Measurements from ENCODE around the gene ROCK2.
"Not testable (repeated sequence)": the region's sequence is repeated elsewhere in the genome, so short reads cannot be mapped to it uniquely, and the experiment has no call there.

ROCK2 gene

GRCh38 chr2:11340717-11341116 lies 3.7 kb downstream of the ROCK2 start:
- DNase-seq (ENCODE audit: low spot score): no peak

DNA sequence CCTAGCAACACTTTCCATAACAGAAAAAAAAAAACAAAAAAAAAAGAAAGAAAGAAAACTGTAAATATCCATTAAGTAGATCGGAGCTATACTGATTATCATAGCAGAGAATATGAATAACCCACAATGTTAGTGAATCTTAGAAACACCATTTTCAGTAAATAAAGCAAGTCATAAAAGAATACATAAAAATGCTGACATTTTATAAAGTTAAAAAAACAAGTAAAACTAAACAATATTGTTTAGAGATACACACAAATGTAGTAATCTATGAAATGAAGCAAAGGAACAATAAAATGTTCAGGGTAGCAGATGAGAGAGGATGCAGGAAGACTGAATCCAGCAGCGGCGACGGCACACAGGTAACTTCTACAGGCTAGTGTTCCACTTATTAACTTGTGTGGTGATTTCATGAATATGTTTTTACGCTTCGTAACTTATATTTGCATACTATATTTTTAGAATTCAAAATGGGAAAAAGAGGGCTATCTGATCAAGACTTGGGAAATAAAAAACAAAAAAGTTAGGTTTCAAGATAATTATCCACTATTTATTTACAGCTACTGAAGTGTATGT lies 4.8 kb downstream of the ROCK2 start:
- no peak for DNase-seq (ENCODE audit: low spot score)

GRCh38 chr2:11338580-11338979 lies 5.9 kb downstream of the ROCK2 start:
- DNase-seq (ENCODE audit: low spot score): no peak

GRCh38 chr2:11337909-11338308 lies 6.5 kb downstream of the ROCK2 start:
- DNase-seq (ENCODE audit: low spot score): no peak

- DNase-seq (ENCODE audit: low spot score): no peak
These were observed 8.2 kb downstream of the ROCK2 start for GRCh38 chr2:11336189-11336588.

DNA sequence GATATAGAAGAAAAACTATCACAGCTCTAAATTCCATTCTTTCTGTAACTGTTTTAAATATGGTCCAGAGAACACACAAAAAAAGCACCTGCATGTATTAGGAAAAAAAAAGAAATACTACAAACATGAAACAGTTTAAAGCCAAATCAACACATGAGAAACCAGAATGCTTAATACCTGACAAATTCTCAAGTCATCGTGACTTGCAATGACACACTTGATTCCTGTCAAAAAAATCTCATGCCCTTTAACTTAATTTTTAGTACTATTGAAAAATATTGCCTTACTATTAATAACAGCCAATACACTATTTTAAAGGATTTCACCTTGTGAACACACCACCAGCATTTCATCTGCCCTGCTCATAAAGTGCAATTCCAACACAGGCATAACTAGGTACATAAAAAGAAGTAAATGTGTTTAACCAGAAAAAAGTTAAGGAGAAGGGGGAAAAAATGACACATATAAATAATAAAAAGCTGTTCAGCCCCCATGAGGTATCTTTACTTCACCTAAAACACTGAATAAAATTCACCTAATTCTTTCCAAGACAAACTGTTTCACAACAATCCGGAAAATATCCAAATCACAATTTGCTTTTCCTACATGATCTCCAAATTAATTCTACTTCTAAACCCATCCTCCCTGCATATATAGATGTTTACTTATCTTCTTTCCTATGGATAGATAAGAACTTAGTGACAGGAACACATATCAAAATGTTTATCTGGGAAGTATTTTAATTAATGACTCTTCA lies 10.8 kb downstream of the ROCK2 start:
- DNase-seq (ENCODE audit: low spot score): no peak

DNA sequence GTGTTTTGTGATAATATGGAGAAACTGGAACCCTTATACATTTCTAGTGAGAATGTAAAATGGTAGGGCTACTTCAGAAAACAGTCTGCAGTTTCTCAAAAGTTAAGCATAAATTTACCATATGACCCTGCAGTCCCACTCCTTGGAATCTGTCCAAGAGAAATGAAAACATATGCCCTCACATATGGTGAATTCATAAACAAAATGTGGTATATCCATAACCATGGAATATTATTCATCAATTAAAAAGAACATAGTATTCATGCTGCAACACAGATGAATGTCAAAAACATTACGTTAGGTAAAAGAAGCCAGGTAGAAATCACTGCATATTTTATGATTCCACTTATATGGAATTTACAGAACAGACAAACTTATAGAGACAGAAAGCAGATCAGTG lies 11.8 kb downstream of the ROCK2 start:
- no peak for DNase-seq (ENCODE audit: low spot score)

DNA sequence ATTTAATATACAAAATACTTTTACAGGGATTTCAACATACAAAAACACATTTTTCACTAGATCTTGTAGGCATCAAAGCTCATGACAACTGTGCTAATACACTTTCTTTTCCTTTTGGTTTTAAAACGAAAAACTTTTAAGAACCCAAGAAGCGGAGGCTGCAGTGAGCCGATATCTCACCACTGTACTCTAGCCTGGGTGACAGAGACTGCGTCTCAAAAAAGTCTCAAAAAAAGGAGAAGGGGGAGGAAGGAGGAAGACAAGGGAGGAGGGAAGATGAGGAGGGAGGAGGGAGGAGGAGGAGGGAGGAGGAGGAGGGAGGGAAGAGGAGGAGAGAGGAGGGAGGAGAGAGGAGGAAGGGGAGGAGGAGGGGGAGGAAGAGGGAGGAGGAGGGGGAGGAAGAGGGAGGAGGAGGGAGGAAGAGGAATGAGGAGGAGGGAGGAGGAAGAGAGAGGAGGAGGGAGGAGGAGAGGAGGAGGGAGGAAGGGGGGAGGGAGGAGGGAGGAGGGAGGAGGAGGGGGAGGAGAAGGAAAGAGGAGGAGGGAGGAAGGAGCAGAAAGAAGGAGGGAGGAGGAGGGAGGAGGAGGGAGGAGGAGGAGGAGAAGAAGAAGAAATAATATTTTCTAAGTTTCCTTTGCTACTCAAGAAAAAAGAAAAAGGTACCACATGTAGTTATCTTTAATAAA lies 13.8 kb downstream of the ROCK2 start:
- DNase-seq (ENCODE audit: low spot score): no peak

DNA sequence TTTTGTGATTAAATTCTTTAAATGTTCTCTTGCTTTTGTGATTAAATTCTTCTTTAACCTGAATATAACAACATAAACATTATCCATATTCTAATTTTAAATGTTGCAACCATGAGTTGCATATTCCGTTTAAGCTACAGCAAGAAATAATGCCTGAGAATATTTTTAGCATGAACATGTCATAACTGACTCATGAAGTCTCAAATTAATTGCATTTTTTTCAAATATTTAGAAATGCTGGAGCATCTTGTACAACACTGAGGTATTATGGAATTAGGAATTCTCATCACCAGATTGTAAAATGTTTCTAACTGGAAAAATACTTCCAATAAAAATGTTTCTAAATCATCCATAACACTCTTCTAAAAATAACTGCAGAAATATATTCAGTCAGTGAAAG lies 14.7 kb downstream of the ROCK2 start:
- DNase-seq (ENCODE audit: low spot score): peak; percentile 53

DNA sequence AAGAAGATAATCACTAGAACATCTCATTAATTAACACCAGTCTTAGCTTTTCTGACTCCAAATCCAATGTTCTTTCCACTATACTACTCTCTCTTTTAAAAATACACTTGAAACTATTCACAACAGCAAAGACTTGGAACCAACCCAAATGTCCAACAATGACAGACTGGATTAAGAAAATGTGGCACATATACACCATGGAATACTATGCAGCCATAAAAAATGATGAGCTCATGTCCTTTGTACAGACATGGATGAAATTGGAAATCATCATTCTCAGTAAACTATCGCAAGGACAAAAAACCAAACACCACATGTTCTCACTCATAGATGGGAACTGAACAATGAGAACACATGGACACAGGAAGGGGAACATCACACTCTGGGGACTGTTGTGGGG lies 15.9 kb downstream of the ROCK2 start:
- not testable (repeated sequence) for DNase-seq (ENCODE audit: low spot score)

- no peak for DNase-seq (ENCODE audit: low spot score)
These were observed 16.6 kb downstream of the ROCK2 start for GRCh38 chr2:11327871-11328270.

GRCh38 chr2:11326677-11327211 lies 17.7 kb downstream of the ROCK2 start:
- no peak for DNase-seq (ENCODE audit: low spot score)

- DNase-seq (ENCODE audit: low spot score): no peak
These were observed 18.3 kb downstream of the ROCK2 start for GRCh38 chr2:11325961-11326676.

DNA sequence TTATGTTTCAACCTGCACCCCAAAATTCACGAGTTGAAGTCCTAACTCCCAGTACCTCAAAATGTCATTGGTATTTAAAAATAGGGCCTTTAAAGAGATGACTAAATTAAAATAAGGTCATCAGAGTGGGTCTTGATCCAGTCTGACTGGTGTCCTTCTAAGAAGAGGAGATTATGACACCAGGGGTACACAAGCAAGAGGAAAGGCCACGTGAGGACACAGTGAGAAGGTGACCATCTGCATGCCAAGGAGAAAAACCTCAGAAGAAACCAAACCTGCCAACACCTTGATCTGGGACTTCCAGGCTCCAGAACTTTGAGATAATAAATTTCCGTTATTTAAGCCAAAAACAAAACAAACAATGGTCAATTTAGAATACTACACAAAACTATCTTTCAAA lies 22.6 kb downstream of the ROCK2 start:
- DNase-seq (ENCODE audit: low spot score): no peak

GRCh38 chr2:11320698-11321492 lies 23.5 kb downstream of the ROCK2 start:
- no peak for DNase-seq (ENCODE audit: low spot score)

DNA sequence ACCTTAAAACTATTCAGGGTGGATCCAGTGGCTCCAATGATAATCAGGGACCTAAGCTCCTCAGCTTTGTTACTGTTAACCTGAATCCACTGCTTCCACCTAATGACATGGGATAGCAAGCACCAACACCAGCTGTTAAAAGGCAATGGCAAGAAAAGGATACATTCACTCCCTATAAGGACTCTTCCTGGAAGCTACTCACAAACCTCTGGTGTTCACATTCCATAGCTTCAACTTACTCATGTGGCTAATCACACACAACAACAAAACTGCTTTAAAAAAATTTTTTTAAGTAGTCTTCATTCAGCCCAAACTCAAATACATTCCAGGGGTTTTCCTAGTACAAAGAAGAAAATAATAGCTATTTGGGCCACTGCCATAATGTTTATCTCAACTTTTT lies 24.5 kb downstream of the ROCK2 start:
- peak; percentile 36 for DNase-seq (ENCODE audit: low spot score)

- DNase-seq (ENCODE audit: low spot score): no peak
These were observed 29.2 kb downstream of the ROCK2 start for GRCh38 chr2:11315074-11315705.

- DNase-seq (ENCODE audit: low spot score): no peak
These were observed 29.9 kb downstream of the ROCK2 start for GRCh38 chr2:11314487-11314886.

- no peak for DNase-seq (ENCODE audit: low spot score)
These were observed 31.5 kb downstream of the ROCK2 start for GRCh38 chr2:11312770-11313471.

DNA sequence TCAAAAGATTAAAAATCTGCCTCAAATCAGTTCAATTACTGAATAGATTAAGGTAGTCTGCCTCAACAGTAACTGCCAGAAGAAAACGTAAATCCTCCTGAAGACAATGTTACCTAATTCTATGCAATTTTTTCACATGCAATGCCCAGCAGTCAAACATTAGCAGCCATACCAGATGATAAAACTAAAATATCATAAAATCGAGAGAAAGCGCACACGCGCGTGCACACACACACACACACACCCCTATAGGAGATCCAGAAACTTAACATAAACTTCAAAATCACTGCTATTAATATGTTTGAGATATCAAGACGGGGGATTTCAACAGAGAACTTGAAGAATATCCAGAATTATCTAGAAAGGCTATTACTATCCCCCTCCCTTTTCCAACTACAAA lies 32.9 kb downstream of the ROCK2 start:
- DNase-seq (ENCODE audit: low spot score): no peak

DNA sequence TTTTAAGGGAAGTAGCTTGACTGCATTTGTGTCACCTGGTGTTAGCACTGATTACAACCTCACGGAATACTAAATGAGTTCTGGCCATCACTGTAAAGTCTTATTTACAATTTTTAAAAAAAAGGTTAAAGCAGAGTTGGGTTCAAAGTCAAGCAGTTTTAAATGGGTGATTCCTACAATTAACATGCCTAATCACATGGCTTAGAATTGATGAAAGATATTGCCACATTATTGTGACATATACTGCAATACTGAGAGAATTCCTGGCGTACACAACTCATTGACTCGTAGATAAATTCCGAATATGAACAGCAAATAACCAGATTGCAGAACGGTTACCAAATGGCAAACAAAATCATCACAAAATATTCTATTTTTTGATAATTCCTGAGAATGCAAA lies 34.2 kb downstream of the ROCK2 start:
- no peak for DNase-seq (ENCODE audit: low spot score)
